ENCODE measurements around the gene HNRNPC. TPM values are rescaled to one million over a fixed set of nuclear protein-coding genes. Genes with fewer than 3 reads are reported as not detected.
A peak's percentile ranks its signal among the peaks of the same experiment; 100 is the strongest.

Gene HNRNPC
- total and polyA plus RNA-seq, 9 of the 15 experiments (the other 6 are each of a cell fraction or from before 2014, with no cell fraction given) = 679 to 1,557 (median 1,191) TPM

DNA sequence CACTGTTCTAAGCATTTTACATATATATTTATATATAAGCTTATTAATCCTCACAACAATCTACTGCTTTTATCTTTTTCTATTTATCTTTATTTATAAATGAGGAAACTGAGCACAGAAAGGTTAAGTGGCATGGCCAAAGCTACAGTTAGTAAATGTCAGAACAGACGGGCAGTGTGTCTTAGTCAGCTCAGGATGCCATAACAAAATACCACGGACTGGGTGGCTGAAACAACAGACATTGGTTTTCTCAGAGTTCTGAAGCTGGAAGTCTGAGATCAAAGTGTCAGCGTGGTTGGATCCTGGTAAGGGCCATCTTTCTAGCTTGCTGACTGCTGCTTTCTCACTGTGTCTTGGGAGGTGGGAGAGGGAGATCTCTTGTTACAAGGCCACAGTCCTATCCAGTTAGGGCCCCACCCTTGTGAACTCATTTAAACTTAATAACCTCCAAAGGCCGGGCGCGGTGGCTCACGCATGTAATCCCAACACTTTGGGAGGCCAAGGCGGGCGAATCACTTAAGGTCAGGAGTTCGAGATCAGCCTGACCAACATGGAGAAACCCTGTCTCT is 30.4 kb upstream of the HNRNPC start:
- no peaks in the 10 kb centered on the region for H3K9me3 ChIP-seq (replicated peaks; ENCODE audit: control insufficient read depth, insufficient read depth, low read depth, low read length)
- H3K27ac ChIP-seq (ENCODE audit: extremely low read depth, low read depth, low read length) = no peak overlapping the region; the same call in 2 of the 3 replicates
- in situ Hi-C loops (cut with MboI) (no loop called here), intact Hi-C loops (cut with micrococcal nuclease) (no loop called here)
- H3K4me2 ChIP-seq (ENCODE audit: insufficient read depth, low read length) = no peak overlapping the region
- H3K4me3 ChIP-seq = no peak overlapping the region
- POLR2A ChIA-PET = interaction anchor here (0.7 to 1.1 kb wide), 6 partner anchors 8 to 36 kb away, joined by 3 read pairs; no protein-coding TSS in a partner anchor
- DNase-seq (ENCODE audit: extremely low read depth in 1 of 4, low spot score in 3 of 4) (peak; percentile 11 to 50 (median 28)), FAIRE-seq (peak; percentile 54), ATAC-seq (peak; percentile 80)
- 25% methylated on average over 8 of the region's 10 CpGs for WGBS (ENCODE audit: insufficient coverage, low coverage, missing lambda C conversion rate)
- H3K36me3 ChIP-seq (ENCODE audit: control insufficient read depth, insufficient read depth, low read length) = no peaks in the 10 kb centered on the region
- H3K27me3 ChIP-seq (ENCODE audit: control insufficient read depth in 2 of 2, insufficient read depth in 2 of 2, low read length in 2 of 2) = no peaks in the 10 kb centered on the region
- TF ChIP-seq ZNF140 (CRISPR knock-in tag; IDR thresholded peaks at IDR 0.05) = no peak
- no peak for TF ChIP-seq SREBF2 (CRISPR knock-in tag; IDR thresholded peaks at IDR 0.05)
- TF ChIP-seq TFAM (CRISPR knock-in tag; conservative IDR thresholded peaks at IDR 0.05) = no peak
- no peak for TF ChIP-seq KLF6 (CRISPR knock-in tag; IDR thresholded peaks at IDR 0.05; ENCODE audit: borderline replicate concordance)
- TF ChIP-seq CXXC5 (CRISPR knock-in tag; IDR thresholded peaks at IDR 0.05) = no peak
- no peak for TF ChIP-seq FOXA3 (CRISPR knock-in tag; conservative IDR thresholded peaks at IDR 0.05 in 1 of 2, IDR thresholded peaks at IDR 0.05 in 1 of 2)
- TF ChIP-seq GABPB1 (CRISPR knock-in tag; IDR thresholded peaks at IDR 0.05) = no peak
- TF ChIP-seq YY1 (IDR thresholded peaks at IDR 0.05; ENCODE audit: borderline replicate concordance in 1 of 3, control insufficient read depth in 1 of 3, extremely low read depth in 1 of 3, insufficient read depth in 3 of 3, insufficient read length in 1 of 3, insufficient replicate concordance in 2 of 3, low read depth in 1 of 3, low read length in 2 of 3) = no peak
- BruUV-seq (replicated peaks) = no TSS peak
- H4K20me1 ChIP-seq (replicated peaks; ENCODE audit: control insufficient read depth, insufficient read depth, low read length) = no peaks in the 10 kb centered on the region
- H3K9ac ChIP-seq (ENCODE audit: insufficient read depth in 1 of 2, low read depth in 2 of 2, low read length in 2 of 2) = peak overlapping the region; percentile 19 to 36; a peak in 2 of 4 replicates
- peak overlapping the region; percentile 45 for H2AFZ ChIP-seq (ENCODE audit: low read depth, low read length)
- CTCF ChIA-PET (ENCODE audit: low intra/inter-chr PET ratio) = no interaction called here
- H3K9me1 ChIP-seq (ENCODE audit: control insufficient read depth, insufficient read depth, low read length) = no peaks in the 10 kb centered on the region
- H3K4me1 ChIP-seq (replicated peaks in 1 of 2; ENCODE audit: control insufficient read depth in 2 of 2, insufficient read depth in 2 of 2, low read length in 2 of 2) = peaks cover 3 to 24% of the 10 kb centered on the region in 2 experiments; a peak in 3 of 5 replicates
- H3K79me2 ChIP-seq (ENCODE audit: control insufficient read depth, insufficient read depth, low read length) = no peaks in the 10 kb centered on the region
